Transverse colon (tissue), 4 donors: Measurements from ENCODE around the gene LMAN1L.

Experiments used
- CTCF ChIP-seq, 5 experiments: fragments of 200-600 bp in 3 of 5; fragments of 450-650 bp in 2 of 5; sonication (generic) in 3 of 5; IDR thresholded peaks; 1 replicate in 2 of 5; 2 replicates in 3 of 5; pipeline ENCODE4 v1.5.1; 2016 to 2017; ENCODE audit warnings: antibody characterized with exemption in 5 of 5, inconsistent platforms in 3 of 5, mild to moderate bottlenecking in 2 of 5, moderate library complexity in 1 of 5
- EP300 ChIP-seq: sonication (generic); formaldehyde crosslinking; IDR thresholded peaks from one replicate; pipeline ENCODE4 v1.6.1; 2017; ENCODE audit warnings: antibody characterized with exemption, low read depth
- POLR2A ChIP-seq: fragments of 450-650 bp; IDR thresholded peaks from one replicate; pipeline ENCODE4 v1.6.1; 2016; ENCODE audit warnings: antibody characterized with exemption, mild to moderate bottlenecking, moderate library complexity
- POLR2AphosphoS5 ChIP-seq, 3 donors: sonication (generic); formaldehyde crosslinking; IDR thresholded peaks; one replicate each; pipeline ENCODE4 v1.6.1; 2016; ENCODE audit warnings: antibody characterized with exemption in 3 of 3

- TF ChIP-seq CTCF (IDR thresholded peaks at IDR 0.05), result no peak
- TF ChIP-seq POLR2A, result no peak
- TF ChIP-seq POLR2AphosphoS5 (IDR thresholded peaks at IDR 0.05), result no peak
- no peak for TF ChIP-seq EP300
These were observed 28.5 kb downstream of the LMAN1L start for GRCh38 chr15:74840851-74841775.
